Measurements from ENCODE around the gene GABRB2. TPM values are rescaled to one million over a fixed set of nuclear protein-coding genes. Genes with fewer than 3 reads are reported as not detected.

The GABRB2 gene
- total RNA-seq, 1 experiment from 2014 or later = not detected

DNA sequence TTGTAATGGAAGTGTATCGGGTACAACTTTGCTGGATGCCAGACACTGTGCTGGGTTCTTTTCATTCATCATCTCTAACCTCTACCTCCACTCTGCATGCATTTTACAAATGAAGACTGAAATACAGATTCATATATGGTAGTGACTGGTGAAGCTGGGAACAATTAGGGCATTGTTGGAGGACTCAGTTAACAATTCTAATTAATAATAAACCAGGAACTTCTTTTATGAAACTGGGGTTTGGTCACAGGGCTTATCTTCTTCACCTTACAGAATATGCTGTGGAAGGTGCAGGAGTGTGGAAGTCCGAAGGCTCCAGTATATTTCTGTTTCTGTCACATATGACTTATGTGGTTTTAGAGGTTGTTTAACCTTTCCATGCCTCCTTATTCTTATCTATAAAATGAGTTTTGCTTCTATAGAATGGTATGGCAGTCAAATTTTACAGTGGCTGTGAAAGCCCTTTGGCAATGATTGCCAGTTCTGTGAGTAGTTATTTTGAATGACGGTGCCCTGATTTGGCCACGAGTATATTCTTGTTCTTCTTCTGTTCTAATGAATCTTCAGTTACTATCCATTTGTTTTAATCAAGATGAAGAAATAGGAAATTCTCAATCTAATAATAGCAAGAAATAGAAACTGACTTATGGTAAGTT is 284.7 kb downstream of the GABRB2 start:
- ChIA-PET CTCF (no interaction called here), POLR2A (no interaction called here)
- H3K9me3 ChIP-seq (ENCODE audit: control insufficient read depth, insufficient read depth, low read depth, low read length) = no peaks in the 10 kb centered on the region
- H3K36me3 ChIP-seq (ENCODE audit: control insufficient read depth, insufficient read depth, low read length) = no peaks in the 10 kb centered on the region
- in situ Hi-C loops (cut with HindIII; ENCODE audit: low pct_unique_long_range_greater_than_20kb, low sequenced_read_pairs) = no loop called here
- intact Hi-C loops (cut with micrococcal nuclease; ENCODE audit: unreplicated experiment) = no loop called here
- BruUV-seq (replicated peaks) = no TSS peak
- ATAC-seq (no peak), DNase-seq (ENCODE audit: low read depth, low spot score) (no peak)
- no peaks in the 10 kb centered on the region for H3K4me1 ChIP-seq (ENCODE audit: control insufficient read depth, insufficient read depth, low read length)
- no peak overlapping the region for H3K4me3 ChIP-seq (ENCODE audit: low read depth in 2 of 2, low read length in 2 of 2)
- TF ChIP-seq, protein P1, sequence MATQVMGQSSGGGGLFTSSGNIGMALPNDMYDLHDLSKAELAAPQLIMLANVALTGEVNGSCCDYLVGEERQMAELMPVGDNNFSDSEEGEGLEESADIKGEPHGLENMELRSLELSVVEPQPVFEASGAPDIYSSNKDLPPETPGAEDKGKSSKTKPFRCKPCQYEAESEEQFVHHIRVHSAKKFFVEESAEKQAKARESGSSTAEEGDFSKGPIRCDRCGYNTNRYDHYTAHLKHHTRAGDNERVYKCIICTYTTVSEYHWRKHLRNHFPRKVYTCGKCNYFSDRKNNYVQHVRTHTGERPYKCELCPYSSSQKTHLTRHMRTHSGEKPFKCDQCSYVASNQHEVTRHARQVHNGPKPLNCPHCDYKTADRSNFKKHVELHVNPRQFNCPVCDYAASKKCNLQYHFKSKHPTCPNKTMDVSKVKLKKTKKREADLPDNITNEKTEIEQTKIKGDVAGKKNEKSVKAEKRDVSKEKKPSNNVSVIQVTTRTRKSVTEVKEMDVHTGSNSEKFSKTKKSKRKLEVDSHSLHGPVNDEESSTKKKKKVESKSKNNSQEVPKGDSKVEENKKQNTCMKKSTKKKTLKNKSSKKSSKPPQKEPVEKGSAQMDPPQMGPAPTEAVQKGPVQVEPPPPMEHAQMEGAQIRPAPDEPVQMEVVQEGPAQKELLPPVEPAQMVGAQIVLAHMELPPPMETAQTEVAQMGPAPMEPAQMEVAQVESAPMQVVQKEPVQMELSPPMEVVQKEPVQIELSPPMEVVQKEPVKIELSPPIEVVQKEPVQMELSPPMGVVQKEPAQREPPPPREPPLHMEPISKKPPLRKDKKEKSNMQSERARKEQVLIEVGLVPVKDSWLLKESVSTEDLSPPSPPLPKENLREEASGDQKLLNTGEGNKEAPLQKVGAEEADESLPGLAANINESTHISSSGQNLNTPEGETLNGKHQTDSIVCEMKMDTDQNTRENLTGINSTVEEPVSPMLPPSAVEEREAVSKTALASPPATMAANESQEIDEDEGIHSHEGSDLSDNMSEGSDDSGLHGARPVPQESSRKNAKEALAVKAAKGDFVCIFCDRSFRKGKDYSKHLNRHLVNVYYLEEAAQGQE (IDR thresholded peaks at IDR 0.05; ENCODE audit: insufficient read depth in 1 of 2, low read depth in 2 of 2, low read length in 1 of 2) = no peak
- TF ChIP-seq POLR2AphosphoS5 (IDR thresholded peaks at IDR 0.05; ENCODE audit: low read depth, low read length) (no peak), SIN3A (IDR thresholded peaks at IDR 0.05; ENCODE audit: borderline replicate concordance, insufficient read depth, low read depth, low read length) (no peak), TCF7L2 (IDR thresholded peaks at IDR 0.05; ENCODE audit: low read depth, low read length) (no peak)
- TF ChIP-seq, protein P2, sequence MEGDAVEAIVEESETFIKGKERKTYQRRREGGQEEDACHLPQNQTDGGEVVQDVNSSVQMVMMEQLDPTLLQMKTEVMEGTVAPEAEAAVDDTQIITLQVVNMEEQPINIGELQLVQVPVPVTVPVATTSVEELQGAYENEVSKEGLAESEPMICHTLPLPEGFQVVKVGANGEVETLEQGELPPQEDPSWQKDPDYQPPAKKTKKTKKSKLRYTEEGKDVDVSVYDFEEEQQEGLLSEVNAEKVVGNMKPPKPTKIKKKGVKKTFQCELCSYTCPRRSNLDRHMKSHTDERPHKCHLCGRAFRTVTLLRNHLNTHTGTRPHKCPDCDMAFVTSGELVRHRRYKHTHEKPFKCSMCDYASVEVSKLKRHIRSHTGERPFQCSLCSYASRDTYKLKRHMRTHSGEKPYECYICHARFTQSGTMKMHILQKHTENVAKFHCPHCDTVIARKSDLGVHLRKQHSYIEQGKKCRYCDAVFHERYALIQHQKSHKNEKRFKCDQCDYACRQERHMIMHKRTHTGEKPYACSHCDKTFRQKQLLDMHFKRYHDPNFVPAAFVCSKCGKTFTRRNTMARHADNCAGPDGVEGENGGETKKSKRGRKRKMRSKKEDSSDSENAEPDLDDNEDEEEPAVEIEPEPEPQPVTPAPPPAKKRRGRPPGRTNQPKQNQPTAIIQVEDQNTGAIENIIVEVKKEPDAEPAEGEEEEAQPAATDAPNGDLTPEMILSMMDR (IDR thresholded peaks at IDR 0.05) = no peak
- H3K27me3 ChIP-seq (ENCODE audit: control insufficient read depth, insufficient read depth, low read length) = no peaks in the 10 kb centered on the region
- no peak overlapping the region for H3K27ac ChIP-seq (ENCODE audit: low read length)

DNA sequence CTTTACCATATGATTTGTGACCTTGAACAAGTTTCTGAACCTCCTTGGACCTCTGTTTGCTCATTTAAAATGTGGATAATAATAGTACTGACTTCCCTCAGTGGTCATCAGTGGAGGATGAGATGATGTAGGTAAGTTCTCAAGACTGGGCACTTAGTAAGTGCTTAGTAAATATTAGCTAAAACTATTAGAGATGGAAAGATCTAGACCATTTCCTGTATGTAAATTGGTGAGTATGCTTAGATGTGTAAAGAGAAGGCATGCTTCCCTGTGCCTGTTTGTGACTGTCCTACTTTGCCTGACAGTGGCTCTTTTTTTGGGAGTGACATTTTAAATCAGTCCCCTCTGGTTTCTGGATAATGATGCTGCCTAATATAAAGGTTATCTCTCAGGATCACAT is 288.1 kb downstream of the GABRB2 start:
- ChIA-PET POLR2A (no interaction called here), CTCF (no interaction called here)
- in situ Hi-C loops (cut with HindIII; ENCODE audit: low pct_unique_long_range_greater_than_20kb, low sequenced_read_pairs) (no loop called here), intact Hi-C loops (cut with micrococcal nuclease; ENCODE audit: unreplicated experiment) (no loop called here)
- no peaks in the 10 kb centered on the region for H3K27me3 ChIP-seq (ENCODE audit: control insufficient read depth, insufficient read depth, low read length)
- no peak for DNase-seq (ENCODE audit: low read depth, low spot score)
- no peak overlapping the region for H3K4me3 ChIP-seq (ENCODE audit: low read depth in 2 of 2, low read length in 2 of 2)
- TF ChIP-seq SIN3A (IDR thresholded peaks at IDR 0.05; ENCODE audit: borderline replicate concordance, insufficient read depth, low read depth, low read length) = no peak
- TF ChIP-seq, protein P1 (IDR thresholded peaks at IDR 0.05; ENCODE audit: insufficient read depth in 1 of 2, low read depth in 2 of 2, low read length in 1 of 2) = no peak
- TF ChIP-seq, protein P2 (IDR thresholded peaks at IDR 0.05) = no peak
- no peak for TF ChIP-seq POLR2AphosphoS5 (IDR thresholded peaks at IDR 0.05; ENCODE audit: low read depth, low read length)
- TF ChIP-seq TCF7L2 (IDR thresholded peaks at IDR 0.05; ENCODE audit: low read depth, low read length) = no peak
- H3K27ac ChIP-seq (ENCODE audit: low read length) = no peak overlapping the region
- no peaks in the 10 kb centered on the region for H3K4me1 ChIP-seq (ENCODE audit: control insufficient read depth, insufficient read depth, low read length)
- BruUV-seq (replicated peaks) = no TSS peak
- H3K36me3 ChIP-seq (ENCODE audit: control insufficient read depth, insufficient read depth, low read length) = no peaks in the 10 kb centered on the region
- no peaks in the 10 kb centered on the region for H3K9me3 ChIP-seq (ENCODE audit: control insufficient read depth, insufficient read depth, low read depth, low read length)
- no peak for ATAC-seq

Data from Panc1 (cell line).